Ramos (cell line): ENCODE measurements around the gene CEP63.

Source experiments
- in situ Hi-C: fragments of 300-500 bp; cut with MboI; formaldehyde crosslinking; loops from one replicate; pipeline ENCODE4 v1.14.3; 2022; ENCODE audit warnings: low sequenced_read_pairs; ENCODE audit not compliant: unreplicated experiment

The CEP63 gene

GRCh38 chr3:134605556-134605955 lies 119.7 kb downstream of the CEP63 start:
- in situ Hi-C loops: no loop called here

GRCh38 chr3:134606033-134607025 lies 120.5 kb downstream of the CEP63 start:
- in situ Hi-C loops: no loop called here

DNA sequence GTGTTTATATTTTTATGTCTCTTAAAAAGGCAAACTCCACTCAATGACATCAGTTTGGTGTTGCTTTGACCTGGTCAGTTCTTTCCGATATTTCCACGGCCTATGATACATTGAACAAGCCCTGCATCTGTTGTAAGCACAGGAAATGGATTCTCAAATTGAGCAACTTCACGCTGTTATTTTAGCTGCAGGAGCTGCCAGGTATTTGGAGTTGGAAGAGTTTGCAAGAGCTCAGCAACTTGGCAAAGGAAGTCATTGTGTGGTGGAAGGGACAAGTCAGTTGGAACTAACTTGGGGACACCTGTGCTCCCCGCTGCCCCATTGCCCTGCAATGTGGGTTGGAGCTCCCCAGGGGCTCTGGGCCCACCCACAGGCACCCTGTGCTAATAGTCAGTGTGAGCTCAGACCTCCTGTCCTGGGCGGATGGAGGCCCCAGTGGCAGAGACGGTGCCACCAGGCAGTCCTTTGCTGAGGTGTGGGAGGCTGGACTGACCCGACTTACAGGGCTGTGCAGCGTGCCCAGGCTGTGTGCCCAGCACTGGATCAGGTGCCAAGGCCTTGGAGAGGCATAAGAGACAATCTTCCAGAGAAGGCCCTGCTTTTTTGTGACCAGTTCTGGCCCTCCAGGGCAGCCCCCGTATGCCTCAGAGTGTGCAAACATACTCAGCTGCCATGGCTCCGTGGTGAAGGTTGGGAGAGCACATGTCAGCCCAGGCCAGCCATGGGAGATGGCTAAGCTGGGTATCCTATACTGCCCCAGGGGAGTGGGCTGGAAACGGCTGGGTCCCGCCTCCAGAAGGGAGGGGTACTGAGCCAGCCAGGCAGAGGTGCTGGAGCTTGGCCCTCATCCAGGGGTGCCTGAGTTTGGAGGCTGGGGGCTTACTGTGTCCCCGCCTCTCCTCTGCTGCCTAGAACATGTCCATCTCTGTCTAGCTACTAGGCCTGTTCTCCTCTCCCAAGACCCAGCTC lies 121.5 kb downstream of the CEP63 start:
- in situ Hi-C loops: no loop called here

DNA sequence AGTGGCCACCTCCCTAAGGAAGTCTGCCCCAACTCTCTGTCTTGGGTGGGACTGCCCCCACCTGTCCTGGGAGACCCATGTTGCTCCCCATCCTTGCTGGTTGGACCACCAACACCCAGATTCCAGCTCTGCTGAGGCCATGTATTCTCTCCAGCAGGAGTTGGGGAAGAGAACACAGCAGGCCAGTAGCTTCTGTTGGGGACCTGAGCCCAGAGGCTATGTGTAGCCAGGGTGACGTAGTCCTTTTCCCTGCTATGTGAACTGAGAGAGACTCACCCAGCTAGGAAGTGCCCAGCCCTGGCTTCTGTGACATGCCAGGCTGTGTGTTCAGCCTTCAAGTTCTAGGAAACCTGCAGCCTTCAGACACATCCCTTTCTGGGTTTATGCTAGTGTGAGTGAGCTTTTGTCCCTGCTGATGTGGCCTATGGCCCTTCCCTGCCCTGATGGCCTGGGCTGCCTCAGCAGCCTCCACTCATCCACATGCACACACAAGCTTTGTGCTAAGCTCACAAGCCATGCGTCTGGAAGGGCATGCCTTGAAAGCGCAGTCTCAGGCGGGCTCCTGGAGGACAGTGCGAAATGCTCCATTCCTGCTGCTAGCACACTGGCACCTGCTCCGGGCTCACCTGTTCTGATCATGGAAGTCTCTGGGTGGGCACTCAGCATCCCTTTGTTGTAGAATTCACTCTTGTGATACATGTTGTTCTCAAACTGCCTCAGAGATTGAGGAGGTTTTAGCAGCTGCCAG lies 122.3 kb downstream of the CEP63 start:
- in situ Hi-C loops: no loop called here

DNA sequence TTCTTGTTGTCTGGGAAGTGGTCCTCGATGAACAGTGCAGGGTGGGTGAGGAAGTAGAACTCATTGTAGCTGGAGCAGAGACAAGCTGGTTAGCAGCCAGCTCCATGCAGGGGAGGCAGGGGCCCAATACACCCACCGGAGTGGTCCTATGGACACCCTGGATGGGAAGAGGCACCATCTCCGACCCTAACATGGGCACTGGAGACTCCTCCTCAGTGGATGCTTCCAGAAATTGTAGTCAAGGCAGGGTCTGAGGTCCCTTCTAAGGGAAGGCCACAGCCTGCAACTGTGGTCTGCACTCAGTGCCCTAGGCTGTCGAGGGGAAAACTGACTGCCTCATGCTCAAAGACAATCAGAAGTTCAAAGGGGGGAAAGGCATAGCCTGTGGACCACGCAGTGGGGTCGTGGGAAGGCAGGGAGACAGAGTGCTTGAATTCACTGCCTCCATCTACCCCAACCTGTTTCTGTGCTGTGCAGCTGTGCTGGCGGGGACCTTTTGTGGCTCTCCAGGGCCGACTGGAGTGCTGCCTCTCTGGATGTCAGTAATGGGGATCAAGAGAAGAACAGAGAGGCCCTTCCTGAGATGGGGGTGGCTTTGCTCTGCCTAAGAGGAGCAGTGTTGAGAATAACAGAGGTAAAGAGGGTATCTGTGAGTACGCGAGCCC lies 123.0 kb downstream of the CEP63 start:
- in situ Hi-C loops: no loop called here

DNA sequence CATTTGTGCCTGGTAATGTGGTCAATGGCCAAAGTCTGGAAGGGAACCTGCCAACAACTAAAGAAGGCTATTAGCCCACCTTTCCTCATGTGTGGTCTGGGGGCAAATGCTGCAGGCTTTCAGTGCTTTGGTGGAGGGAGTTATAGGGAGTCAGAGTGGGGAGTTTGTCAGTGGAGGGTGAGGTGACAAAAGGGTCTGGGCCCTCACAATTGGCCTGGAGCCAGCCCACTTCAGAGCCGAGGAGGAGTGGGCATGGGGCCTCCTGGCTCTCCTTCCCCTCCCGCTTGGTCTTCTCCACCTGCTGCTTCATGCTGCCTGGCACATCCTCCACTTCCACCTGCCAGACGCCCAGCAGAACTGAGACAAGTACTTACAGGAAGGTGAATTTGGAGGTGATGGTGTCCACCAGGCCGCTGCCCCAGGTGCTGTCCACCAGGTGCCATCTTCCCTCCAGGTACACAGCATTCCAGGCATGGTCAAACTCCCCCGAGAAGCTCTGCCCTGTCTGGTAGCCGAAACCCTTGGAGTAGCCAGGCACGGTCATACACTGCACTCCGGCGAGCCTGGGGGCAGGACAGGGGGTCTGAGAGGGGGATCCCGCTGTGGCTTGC lies 124.1 kb downstream of the CEP63 start:
- in situ Hi-C loops: no loop called here

DNA sequence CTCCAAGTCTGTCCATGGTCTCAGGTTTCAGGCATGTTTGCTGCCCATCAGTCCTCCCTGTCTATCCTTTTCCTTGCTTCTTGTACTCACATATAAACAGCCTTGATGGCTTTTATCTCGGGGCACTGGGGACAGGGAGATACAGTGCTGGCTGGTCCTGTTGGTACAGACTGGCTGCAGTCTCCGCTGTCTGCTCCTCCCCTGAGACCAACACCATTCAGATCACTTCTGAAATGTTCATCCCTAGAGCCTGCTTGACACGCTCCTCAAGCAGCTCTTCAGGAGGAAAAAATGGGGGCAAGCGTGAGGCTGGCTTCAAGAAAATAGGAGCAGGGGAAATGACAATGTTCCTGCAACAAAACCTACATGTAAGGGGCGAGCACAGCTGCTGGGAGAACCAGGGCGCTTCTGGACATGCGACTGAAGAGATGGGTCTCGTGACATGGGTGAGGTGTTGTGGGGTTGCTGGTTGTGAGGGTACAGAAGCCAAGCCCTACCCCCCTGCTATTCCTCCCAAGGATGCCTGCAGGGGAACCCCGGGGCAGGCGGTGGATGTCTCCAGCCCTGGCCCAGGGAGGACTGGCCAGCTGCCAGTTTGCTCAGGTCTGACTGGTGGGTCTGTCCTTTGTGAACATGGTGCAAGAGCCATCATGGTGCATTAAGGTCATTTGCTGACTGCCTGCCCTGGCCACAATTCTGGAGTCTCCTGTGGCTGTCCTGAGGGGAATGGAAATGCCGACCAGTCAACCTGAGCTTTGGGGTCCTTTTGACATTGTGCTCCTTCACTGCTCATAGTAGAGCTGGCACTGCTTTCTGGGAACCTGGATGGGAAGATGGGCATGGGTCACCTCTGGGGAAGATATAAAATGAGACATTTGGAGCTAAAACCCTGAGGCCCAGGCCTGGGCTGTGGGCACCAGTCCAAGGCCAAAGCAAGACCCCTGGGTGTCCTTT lies 124.9 kb downstream of the CEP63 start:
- in situ Hi-C loops: no loop called here

- in situ Hi-C loops: no loop called here
Measured at GRCh38 chr3:134611516-134611915, 125.7 kb downstream of the CEP63 start.

DNA sequence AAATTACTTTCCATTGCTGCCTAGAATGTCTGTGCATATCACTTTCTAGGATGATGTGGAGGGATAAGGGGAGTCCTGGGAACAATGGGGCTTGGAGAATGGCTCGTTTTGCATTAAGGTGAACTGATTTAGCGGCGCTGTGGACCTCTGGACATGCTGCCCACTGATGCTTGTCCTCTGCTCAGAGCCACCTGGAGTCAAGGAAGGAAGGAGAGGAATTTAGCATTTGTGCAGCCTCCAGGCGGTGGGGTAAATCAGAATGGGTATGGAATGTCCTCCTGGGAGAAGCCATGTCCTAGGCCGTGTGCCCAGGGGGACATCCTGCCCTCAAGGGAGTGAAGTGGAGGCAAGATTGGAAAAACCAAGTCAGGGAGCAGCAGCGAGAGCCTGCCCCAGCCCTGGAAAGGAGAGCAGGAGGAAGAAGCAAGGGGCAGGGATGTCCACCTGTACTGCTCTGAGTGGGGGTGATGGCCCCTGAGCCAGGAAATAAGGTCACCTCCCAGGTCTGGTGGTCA lies 127.2 kb downstream of the CEP63 start:
- in situ Hi-C loops: no loop called here

GRCh38 chr3:134614955-134615354 lies 129.1 kb downstream of the CEP63 start:
- in situ Hi-C loops: no loop called here

DNA sequence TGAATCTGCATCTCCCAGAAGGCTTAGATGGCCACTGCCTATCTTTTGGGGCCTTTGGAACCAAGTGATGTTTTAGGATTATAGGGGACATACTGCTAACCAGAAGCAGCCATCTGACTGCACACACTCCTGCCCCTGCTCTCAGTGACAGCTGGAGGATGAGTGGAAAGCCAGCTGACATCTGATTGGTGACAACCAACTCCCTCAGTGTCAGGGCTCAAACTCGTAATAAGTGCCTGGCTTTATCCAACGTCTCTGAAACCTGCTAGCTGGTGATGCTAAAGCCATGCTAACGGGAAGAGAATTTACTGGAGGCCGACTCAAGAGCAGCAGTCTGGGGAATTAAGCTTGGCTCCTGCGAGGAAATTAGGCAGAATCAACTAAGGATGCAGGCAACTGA lies 129.9 kb downstream of the CEP63 start:
- in situ Hi-C loops: no loop called here

DNA sequence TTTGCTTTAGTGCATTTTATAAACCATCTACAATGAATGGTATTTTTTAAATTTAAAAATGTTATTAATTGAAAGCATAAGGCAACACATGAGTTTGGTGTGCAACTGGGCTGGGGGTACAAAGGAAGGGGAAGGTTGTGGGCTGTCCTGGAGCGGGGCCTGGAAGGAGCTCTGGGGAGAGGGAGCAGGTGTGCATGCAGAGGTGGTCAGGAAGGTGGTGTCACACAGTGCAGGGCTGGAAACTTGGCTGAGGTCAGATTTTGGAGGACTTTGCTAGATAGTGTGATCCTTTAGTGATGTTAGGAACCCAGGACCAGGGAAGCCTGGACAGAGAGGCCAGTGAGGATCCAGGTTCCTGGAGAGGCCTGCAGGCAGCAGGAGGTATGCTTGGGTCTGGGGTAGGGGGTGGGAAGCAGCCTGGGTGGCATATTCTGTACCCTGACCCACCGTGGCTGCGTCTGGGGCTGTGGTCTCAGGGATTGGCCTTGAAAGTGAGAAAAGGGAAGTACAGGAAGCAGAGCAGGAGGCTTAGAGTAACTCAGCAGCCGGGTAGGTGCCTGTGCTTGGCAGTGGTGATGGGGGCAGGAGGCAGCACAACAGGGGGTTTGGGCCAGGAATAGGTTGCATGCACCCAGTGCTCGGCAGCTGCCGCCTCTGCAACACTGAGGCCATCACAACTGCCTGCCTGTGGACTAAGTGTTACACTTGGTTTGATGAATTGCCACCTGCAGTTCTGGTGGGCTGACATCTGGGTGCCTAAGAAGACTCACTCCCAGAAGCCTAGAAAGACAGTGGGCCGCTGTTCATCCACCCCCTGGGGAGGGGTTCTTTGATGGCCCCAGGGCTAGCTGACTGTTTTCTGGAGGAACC lies 132.0 kb downstream of the CEP63 start:
- in situ Hi-C loops: no loop called here

DNA sequence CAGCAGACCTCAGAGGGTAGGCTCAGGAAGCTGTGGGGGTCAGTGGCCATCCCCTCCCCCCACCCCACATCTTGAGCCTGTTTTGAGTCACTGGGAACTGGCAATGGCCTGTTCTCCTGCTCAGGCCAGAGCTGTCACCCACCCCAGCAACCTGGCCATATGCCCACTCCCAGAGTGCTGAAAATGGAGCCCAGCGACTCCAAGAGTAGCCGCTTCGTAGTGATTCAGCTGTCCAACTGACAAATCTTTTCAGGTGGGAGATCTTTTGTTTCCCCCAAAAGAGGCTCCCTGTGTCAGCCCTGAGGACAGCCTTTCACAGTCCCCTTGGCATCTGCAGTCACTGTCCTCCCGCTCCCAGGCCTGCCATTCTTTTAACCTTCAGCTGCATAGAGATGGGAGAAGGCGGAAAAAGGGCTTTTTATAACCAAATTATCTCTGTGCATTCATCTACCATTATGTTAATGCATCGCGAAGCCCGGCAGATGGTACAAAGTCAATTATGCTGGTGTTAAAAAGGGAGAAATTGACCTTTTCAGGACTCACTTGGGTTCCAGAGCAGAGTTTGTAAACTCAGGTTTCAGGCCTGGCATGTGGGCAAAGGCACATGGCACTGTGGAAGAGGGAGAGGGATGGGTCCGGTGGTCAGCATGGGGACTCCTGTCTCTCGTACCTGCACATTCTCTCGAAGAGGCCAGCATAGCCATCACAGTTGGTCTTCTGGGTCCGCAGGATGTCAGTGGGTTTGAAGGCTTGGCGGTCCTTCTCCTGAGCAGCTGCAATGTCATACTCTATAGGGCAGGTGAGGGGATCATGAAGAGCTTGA lies 132.8 kb downstream of the CEP63 start:
- in situ Hi-C loops: no loop called here

- in situ Hi-C loops: no loop called here
Measured at GRCh38 chr3:134619301-134619615, 133.4 kb downstream of the CEP63 start.

DNA sequence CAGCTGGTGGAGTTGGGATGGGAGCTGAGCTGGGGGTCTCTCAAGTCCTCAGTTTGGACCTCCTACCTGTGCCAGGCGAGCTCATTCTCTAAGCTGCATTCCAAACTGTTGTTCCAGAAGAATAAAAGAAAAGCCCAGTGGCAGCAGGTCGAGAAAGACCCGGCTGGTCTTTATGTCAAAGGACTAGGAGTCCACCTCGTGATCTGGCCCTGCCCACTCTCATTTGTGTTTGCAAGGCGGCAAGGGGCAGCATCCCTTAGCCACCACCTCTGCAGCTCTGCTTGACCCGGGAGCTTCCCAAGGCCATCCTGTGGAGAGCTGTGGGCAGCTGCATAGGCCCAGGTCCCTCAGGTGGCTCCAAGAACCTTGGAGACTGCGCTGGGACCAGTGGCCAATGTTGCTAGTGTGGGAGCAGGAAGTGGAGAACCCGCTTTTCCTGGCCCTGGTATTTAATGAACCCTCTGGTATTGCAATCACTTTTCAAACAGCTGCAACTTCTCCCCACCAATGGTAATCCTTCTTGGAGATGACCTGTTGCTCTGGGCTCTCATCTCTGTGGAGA lies 134.1 kb downstream of the CEP63 start:
- in situ Hi-C loops: no loop called here

GRCh38 chr3:134620476-134621115 lies 134.7 kb downstream of the CEP63 start:
- in situ Hi-C loops: no loop called here
